Mononuclear cell (primary cell): ENCODE results near the gene RASL12. TPM values are rescaled to one million over a fixed set of nuclear protein-coding genes. Genes with fewer than 3 reads are reported as not detected.
"Not testable (repeated sequence)": the region's sequence is repeated elsewhere in the genome, so short reads cannot be mapped to it uniquely, and the experiment has no call there.

Experiments
- H3K27me3 ChIP-seq: 2 replicates; pipeline ENCODE4 v1.6.0; 2011; ENCODE audit warnings: low read length, control low read depth; ENCODE audit not compliant: insufficient read depth
- H3K4me1 ChIP-seq: 2 replicates; pipeline ENCODE4 v1.5.1; 2011; ENCODE audit warnings: mild to moderate bottlenecking, low read length, control low read depth; ENCODE audit not compliant: insufficient read depth
- H3K4me3 ChIP-seq: 2 replicates; pipeline ENCODE4 v1.5.1; 2011; ENCODE audit warnings: mild to moderate bottlenecking, low read length, moderate library complexity
- H3K9me3 ChIP-seq: 2 replicates; pipeline ENCODE4 v1.5.1; 2011; ENCODE audit warnings: low read depth, mild to moderate bottlenecking, control low read depth, low read length
- total RNA-seq: library from RNA; depleted of rRNA; stranded (reverse); fragments of >200 nt; gene quantifications from one replicate; pipeline ENCODE4 v1.2.3, GENCODE V29; 2012

RASL12 gene
- not detected for total RNA-seq

DNA sequence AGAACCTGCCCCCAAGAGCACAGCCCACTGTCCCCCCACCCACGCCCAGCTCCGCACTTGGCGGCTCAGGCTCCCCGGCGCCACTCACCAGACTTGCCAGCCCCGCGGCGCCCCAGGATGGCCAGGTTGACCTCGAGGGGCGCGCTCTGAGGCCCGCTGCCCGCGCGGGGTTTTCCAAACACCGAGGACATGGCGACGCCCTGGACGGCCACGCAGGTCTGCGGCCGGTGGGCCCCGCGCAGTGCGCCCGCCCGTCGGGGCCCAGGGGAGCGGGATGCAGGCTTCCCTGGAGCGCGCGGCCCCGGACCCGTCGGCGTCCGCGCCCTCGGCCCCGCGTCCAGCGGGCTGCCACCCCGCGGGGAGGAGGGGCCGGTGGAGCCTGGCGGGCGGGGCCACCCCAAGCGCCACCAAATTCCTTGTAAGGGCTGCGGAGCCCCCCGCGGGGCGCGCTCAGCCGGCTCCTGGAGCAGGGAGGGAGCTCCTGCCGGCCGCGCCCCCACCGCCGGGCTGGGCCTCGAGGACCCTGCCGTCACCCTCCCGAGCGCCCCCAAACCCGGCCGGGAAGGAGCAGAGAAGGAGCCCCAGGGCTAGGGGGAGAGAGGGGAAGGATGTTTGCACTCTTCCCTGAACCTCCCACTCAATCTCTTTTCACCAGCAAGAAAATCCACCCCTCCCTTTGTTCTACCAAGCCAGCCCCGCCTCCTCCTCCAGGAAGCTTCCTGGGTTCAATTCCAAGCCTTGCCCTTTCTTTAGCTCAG, at the start of gene RASL12:
TSS of gene RASL12 (minus strand) at position 347 of the 758 bp plus-strand sequence. CDS start at position 191, 156 bp downstream.
- H3K27me3 ChIP-seq, result peaks cover 37% of the 10 kb centered on the region
- no peaks in the 10 kb centered on the region for H3K4me1 ChIP-seq
- no peak within 1 kb of the TSS for H3K4me3 ChIP-seq
- H3K9me3 ChIP-seq, result no peaks in the 10 kb centered on the region

DNA sequence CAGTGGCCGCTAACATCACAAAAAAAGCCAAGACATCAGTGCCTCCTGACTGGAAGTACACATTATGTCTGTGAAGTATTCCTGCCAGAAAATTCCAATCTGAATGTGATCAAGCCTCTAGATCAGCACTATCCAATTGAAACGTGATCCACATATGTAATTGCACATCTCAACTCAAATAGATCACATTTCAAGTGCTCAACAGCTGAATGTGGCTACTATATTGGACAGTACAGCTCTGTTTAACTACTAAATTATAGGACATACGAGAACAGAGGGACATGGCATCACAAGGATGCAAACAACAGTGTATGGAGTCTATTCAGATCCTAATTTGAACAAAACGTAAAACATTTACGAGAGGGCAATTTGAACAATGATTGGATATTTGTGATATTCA, 47.8 kb upstream of the RASL12 start:
- no peaks in the 10 kb centered on the region for H3K9me3 ChIP-seq
- no peaks in the 10 kb centered on the region for H3K27me3 ChIP-seq
- no peak overlapping the region for H3K4me3 ChIP-seq
- H3K4me1 ChIP-seq, result no peaks in the 10 kb centered on the region

DNA sequence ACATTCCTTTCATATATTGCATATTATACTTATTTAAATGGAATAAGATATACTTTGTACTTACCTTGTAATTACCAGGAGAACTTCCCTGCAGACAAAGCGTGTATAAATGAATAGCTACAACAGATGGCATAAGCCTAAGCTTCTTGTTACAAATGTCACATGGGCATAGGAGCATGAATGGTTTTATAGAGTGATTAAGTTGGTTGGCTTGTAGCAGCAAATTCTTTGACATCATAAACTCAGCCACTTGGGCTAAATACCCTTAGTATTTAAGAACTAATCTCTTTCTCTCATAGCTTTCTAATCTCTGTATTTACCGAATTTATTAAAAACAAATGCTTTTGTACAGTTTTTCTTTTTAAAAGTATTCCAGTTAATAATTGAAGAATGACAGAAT, 47.3 kb upstream of the RASL12 start, which contains the start of gene UBAP1L:
TSS of gene UBAP1L (minus strand) at position 115 of the 400 bp plus-strand sequence. CDS start 8,985 bp downstream, outside the sequence.
- Histone ChIP-seq H3K4me3 (no peak within 1 kb of the TSS), H3K27me3 (no peaks in the 10 kb centered on the region), H3K4me1 (no peaks in the 10 kb centered on the region)

GRCh38 chr15:65110676-65111292, 43.0 kb upstream of the RASL12 start:
- H3K4me3 ChIP-seq, result no peak overlapping the region
- no peaks in the 10 kb centered on the region for H3K4me1 ChIP-seq
- H3K9me3 ChIP-seq, result no peaks in the 10 kb centered on the region
- no peaks in the 10 kb centered on the region for H3K27me3 ChIP-seq

More for the DNA sequence above, 47.3 kb upstream of the RASL12 start, which contains the start of gene UBAP1L:
- no peaks in the 10 kb centered on the region for H3K9me3 ChIP-seq

DNA sequence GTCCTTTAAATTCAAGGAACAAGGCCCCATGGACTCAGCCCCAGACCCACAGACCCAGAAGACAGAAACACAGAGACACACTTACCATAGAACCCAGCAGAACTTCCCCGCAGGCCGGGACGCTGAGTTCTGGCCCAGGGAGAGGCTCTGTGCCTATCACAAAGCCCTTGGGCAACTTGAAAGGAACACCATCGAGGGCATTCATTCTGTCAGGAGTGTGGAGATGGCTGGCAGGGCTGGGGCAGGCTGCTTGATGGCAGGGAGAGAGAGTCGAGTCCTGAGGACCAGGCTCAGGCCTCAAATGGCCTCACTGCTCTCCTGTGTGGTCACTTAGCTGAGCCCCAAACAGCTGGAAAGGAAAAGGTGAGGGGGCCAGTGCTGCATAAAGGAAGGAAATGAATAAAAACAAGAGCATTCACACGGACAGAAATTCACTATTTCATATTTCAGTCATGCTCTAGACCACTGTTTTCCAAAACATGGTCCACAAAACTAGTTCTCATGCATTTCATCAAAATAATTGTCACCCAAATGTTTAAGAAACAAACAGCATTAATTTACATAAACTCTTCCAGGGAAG, 38.3 kb upstream of the RASL12 start:
- H3K9me3 ChIP-seq, result no peaks in the 10 kb centered on the region
- H3K4me1 ChIP-seq, result peaks cover 6% of the 10 kb centered on the region
- no peak overlapping the region for H3K4me3 ChIP-seq
- H3K27me3 ChIP-seq, result no peaks in the 10 kb centered on the region

DNA sequence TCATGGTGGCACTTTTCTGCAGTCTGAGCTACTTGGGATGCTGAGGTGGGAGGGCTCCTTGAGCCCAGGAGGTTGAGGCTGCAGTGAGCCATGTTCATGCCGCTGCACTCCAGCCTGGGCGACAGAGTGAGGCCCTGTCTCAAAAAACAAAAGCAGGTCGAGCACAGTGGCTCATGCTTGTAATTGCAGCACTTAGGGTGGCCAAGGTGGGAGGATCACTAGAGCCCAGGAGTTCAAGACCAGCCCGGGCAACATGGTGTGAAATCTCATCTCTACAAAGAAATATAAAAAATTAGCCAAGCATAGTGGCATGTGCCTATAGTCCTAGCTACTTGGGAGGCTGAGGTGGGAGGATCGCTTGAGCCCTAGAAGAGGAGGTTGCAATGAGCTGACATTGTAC, 37.2 kb upstream of the RASL12 start:
- Histone ChIP-seq H3K9me3 (no peaks in the 10 kb centered on the region), H3K27me3 (no peaks in the 10 kb centered on the region), H3K4me1 (peaks cover 10% of the 10 kb centered on the region), H3K4me3 (no peak overlapping the region)

GRCh38 chr15:65102912-65103311, 35.1 kb upstream of the RASL12 start:
- no peaks in the 10 kb centered on the region for H3K9me3 ChIP-seq
- H3K27me3 ChIP-seq, result no peaks in the 10 kb centered on the region
- H3K4me3 ChIP-seq, result no peak overlapping the region
- peaks cover 10% of the 10 kb centered on the region for H3K4me1 ChIP-seq

DNA sequence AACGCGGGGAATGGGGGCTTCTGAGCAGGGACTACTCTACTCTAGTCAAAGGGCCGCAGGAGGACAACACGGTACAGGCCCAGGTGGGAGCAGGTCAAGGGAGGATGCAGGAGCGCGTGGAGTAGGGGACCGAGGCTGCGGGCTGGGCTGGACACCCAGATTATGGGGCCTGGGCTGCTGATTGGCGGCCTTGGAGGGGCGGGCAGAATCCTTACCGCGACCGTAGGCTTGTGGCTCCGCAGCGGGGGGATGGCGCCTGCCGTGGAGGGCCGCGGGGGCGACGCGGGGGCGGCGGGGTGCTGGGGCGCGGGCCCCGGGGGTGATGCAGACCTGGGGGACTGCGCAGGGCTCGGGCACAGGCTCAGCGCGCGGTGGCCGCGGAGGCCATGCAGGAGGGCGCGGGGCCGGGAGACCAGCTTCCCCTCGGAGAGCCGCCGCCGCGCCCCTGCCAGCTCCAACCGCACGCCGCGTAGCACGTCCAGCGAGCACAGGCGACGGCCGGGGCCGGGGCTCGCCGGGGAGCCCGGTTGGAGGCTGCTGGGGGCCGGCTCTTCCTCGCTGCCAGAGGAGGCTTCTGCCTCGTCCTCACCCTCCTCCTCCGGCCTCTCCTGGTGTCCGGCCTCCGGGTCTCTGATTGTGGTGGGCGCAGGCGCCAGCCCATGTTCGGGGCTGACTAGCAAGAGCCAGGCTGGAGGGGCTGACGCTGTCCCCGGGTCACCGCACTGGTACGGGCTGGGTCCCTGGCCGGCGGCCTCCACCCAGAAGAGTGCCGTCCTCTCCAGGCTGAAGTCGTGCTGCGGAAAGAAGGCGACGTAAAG, 34.3 kb upstream of the RASL12 start:
- Histone ChIP-seq H3K4me3 (no peak overlapping the region), H3K27me3 (no peaks in the 10 kb centered on the region), H3K4me1 (peaks cover 10% of the 10 kb centered on the region), H3K9me3 (no peaks in the 10 kb centered on the region)

DNA sequence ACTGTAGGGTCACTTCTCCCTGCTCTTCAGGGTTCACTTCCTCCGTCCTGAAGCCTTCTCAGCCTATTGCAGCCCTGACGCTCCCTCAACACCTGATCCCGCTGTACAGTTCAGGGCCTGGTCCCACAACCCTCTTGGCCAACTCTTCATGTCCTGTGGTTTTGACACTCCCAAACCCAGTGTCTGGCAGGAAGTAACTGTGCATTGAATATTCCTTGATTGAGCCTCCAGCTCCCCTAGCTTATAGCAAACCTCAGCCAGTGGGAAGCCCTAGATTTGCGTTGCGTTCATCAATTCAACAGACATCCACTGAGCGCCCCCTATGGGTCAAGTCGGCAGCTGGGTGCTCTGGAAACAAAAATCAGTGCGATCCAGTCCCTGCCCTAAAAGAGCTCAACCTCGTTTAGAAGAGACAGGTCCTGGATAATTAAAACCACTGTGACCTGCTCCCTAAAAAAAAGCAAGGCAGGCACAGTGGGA, 33.7 kb upstream of the RASL12 start:
- Histone ChIP-seq H3K27me3 (no peaks in the 10 kb centered on the region), H3K9me3 (no peaks in the 10 kb centered on the region), H3K4me1 (peaks cover 10% of the 10 kb centered on the region), H3K4me3 (no peak overlapping the region)

- no peaks in the 10 kb centered on the region for H3K27me3 ChIP-seq
- H3K4me1 ChIP-seq, result peaks cover 10% of the 10 kb centered on the region
- H3K9me3 ChIP-seq, result no peaks in the 10 kb centered on the region
- no peak overlapping the region for H3K4me3 ChIP-seq
Measured at GRCh38 chr15:65100442-65100841, 32.7 kb upstream of the RASL12 start.

- not testable (repeated sequence) for H3K27me3 ChIP-seq, H3K9me3 ChIP-seq, H3K4me3 ChIP-seq, H3K4me1 ChIP-seq
Measured at GRCh38 chr15:65099801-65100200, 32.0 kb upstream of the RASL12 start.

GRCh38 chr15:65099336-65099735, 31.5 kb upstream of the RASL12 start:
- Histone ChIP-seq H3K9me3 (no peaks in the 10 kb centered on the region), H3K4me3 (no peak overlapping the region), H3K27me3 (no peaks in the 10 kb centered on the region), H3K4me1 (peaks cover 10% of the 10 kb centered on the region)

- H3K27me3 ChIP-seq, result no peaks in the 10 kb centered on the region
Measured at GRCh38 chr15:65097651-65098263, 30.0 kb upstream of the RASL12 start.

More at GRCh38 chr15:65097651-65098263, 30.0 kb upstream of the RASL12 start:
- H3K4me1 ChIP-seq, result peaks cover 10% of the 10 kb centered on the region
- H3K9me3 ChIP-seq, result no peaks in the 10 kb centered on the region
- H3K4me3 ChIP-seq, result no peak overlapping the region
